Endothelial cell (in vitro differentiated cells): ENCODE results near the gene ASXL2. TPM values are rescaled to one million over a fixed set of nuclear protein-coding genes. Genes with fewer than 3 reads are reported as not detected.
"Not testable (repeated sequence)": the region's sequence is repeated elsewhere in the genome, so short reads cannot be mapped to it uniquely, and the experiment has no call there.

ENCODE experiments used
- DNase-seq: peaks from one replicate; pipeline ENCODE4 v3.0.0; 2021; ENCODE audit warnings: low spot score
- H3K27ac Mint-ChIP-seq: one replicate; pipeline ENCODE4 v1.8.0; 2021; ENCODE audit warnings: mixed read lengths, inconsistent platforms; ENCODE audit not compliant: unreplicated experiment
- H3K27me3 Mint-ChIP-seq: one replicate; pipeline ENCODE4 v1.8.0; 2021; ENCODE audit warnings: mild to moderate bottlenecking, moderate library complexity, mixed read lengths, inconsistent platforms; ENCODE audit not compliant: unreplicated experiment
- H3K36me3 Mint-ChIP-seq: one replicate; pipeline ENCODE4 v1.8.0; 2021; ENCODE audit warnings: mild to moderate bottlenecking, low read depth, mixed read lengths, inconsistent platforms; ENCODE audit not compliant: unreplicated experiment
- H3K4me1 Mint-ChIP-seq: one replicate; pipeline ENCODE4 v1.8.0; 2021; ENCODE audit warnings: mild to moderate bottlenecking, mixed read lengths, inconsistent platforms; ENCODE audit not compliant: unreplicated experiment
- H3K4me3 Mint-ChIP-seq: one replicate; pipeline ENCODE4 v1.8.0; 2021; ENCODE audit warnings: mild to moderate bottlenecking, mixed read lengths, inconsistent platforms; ENCODE audit not compliant: unreplicated experiment
- H3K9me3 Mint-ChIP-seq: one replicate; pipeline ENCODE4 v1.8.0; 2021; ENCODE audit warnings: mixed read lengths, inconsistent platforms; ENCODE audit not compliant: unreplicated experiment
- total RNA-seq: library from RNA; stranded (reverse); fragmentation: NEBNext Ultra II Directional; extraction: Animal tissue kit (Norgen Biotek cat#: 25700); gene quantifications from one replicate; pipeline ENCODE4 v1.2.1, GENCODE V29; 2021; ENCODE audit not compliant: unreplicated experiment
- TF ChIP-seq, protein P1 (sequence below): fragments of 200-600 bp; sonication (generic); IDR thresholded peaks from one replicate; pipeline ENCODE4 v1.5.0; 2021; ENCODE audit warnings: antibody characterized with exemption; ENCODE audit not compliant: unreplicated experiment

The ASXL2 gene
- total RNA-seq, 1 donor from 2014 or later, result 33.4 TPM

DNA sequence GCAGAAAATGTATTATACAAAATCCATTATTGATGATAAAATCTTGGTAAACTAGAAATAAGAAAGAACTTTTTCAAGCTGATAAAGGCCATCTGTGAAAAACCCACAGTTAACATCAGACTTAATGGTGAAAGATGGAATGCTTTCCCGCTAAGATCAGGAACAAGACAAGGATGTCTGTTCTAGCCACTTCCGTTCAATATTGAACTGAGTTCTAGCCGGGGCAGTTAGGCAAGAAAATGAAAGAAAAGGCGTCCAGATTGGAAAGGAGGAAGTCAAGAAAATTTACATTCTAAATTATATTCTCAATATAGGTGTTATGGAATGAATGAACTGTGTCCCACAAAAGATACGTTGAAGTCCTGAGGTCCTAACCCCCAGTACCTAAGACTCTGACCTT is 165.8 kb downstream of the ASXL2 start:
- Mint-ChIP-seq H3K27ac (no peak overlapping the region), H3K4me1 (no peaks in the 10 kb centered on the region), H3K27me3 (no peaks in the 10 kb centered on the region), H3K4me3 (no peak overlapping the region), H3K36me3 (no peaks in the 10 kb centered on the region), H3K9me3 (no peaks in the 10 kb centered on the region)
- TF ChIP-seq, protein P1, sequence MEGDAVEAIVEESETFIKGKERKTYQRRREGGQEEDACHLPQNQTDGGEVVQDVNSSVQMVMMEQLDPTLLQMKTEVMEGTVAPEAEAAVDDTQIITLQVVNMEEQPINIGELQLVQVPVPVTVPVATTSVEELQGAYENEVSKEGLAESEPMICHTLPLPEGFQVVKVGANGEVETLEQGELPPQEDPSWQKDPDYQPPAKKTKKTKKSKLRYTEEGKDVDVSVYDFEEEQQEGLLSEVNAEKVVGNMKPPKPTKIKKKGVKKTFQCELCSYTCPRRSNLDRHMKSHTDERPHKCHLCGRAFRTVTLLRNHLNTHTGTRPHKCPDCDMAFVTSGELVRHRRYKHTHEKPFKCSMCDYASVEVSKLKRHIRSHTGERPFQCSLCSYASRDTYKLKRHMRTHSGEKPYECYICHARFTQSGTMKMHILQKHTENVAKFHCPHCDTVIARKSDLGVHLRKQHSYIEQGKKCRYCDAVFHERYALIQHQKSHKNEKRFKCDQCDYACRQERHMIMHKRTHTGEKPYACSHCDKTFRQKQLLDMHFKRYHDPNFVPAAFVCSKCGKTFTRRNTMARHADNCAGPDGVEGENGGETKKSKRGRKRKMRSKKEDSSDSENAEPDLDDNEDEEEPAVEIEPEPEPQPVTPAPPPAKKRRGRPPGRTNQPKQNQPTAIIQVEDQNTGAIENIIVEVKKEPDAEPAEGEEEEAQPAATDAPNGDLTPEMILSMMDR, result no peak
- DNase-seq, result no peak

DNA sequence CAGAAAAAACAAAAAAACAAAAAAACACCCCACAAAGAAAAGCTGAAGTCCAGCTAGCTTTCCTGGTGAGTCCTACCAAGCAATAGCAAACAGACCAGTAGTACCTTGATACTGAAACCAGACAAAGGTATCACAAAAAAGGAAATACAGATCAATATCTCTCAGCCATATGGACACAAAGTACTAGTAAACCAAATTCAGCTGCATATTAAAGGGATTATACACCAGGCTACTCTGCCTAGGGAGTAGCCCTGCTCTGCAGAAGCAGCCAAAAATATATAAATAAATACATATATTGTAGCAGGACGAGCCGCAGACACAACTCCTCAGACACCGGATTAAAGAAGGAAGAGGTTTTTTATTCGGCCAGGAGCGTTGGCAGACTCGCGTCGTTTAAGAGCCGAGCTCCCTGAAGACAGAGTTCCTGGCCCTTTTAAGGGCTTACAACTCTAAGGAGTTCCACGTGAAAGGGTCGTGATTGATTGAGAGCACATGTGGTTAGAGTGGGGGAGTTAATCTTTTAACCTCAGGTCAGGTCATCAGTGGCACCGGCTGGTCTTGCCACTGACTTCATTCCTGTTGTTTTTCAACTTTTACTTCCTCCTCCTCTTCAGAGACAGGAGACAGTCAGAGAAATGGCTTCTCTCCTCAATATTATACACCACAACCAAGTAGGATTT is 166.5 kb downstream of the ASXL2 start:
- H3K9me3 Mint-ChIP-seq, result no peaks in the 10 kb centered on the region
- no peak overlapping the region for H3K4me3 Mint-ChIP-seq
- no peaks in the 10 kb centered on the region for H3K27me3 Mint-ChIP-seq
- TF ChIP-seq, protein P1, result no peak
- H3K36me3 Mint-ChIP-seq, result no peaks in the 10 kb centered on the region
- no peaks in the 10 kb centered on the region for H3K4me1 Mint-ChIP-seq
- no peak overlapping the region for H3K27ac Mint-ChIP-seq
- DNase-seq, result no peak

DNA sequence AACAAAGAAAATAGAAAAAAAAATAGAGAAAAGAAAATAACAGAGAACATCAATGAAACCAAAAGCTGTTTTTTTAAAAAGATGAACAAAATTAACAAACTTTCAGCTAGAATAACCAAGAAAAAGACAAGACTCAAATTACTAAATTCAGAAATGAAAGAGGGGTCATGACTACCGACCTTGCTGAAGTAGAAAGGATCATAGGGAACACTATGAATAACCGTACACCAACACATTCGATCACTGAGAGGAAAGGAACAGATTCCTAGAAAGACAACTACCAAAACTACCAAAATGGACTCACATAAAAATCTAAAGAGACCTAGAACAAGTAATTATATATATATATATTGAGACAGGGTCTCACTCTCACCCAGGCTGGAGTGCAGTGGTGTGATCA is 167.5 kb downstream of the ASXL2 start:
- H3K27ac Mint-ChIP-seq, result no peak overlapping the region
- H3K27me3 Mint-ChIP-seq, result no peaks in the 10 kb centered on the region
- TF ChIP-seq, protein P1, result no peak
- H3K4me3 Mint-ChIP-seq, result no peak overlapping the region
- no peaks in the 10 kb centered on the region for H3K9me3 Mint-ChIP-seq
- DNase-seq, result no peak
- no peaks in the 10 kb centered on the region for H3K36me3 Mint-ChIP-seq
- H3K4me1 Mint-ChIP-seq, result no peaks in the 10 kb centered on the region

DNA sequence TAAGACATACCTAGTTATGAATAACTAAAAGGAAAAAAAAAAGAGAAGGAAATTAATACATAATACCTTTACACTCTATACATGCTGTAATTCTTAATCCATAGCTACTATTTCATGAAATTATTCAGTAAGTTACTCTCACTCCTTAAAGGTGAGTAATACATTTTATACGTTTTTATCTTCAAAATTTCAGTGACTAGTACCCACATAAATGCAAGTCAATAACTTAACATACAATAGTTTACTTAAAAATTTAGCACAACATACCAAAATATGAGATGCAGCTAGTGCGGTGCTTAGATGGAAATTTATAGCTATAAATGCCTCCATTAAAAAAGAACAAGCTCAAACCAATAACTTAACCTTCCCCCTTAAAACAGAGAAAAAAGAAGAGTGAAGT is 168.9 kb downstream of the ASXL2 start:
- no peak overlapping the region for H3K4me3 Mint-ChIP-seq
- no peak overlapping the region for H3K27ac Mint-ChIP-seq
- DNase-seq, result no peak
- H3K9me3 Mint-ChIP-seq, result no peaks in the 10 kb centered on the region
- no peaks in the 10 kb centered on the region for H3K4me1 Mint-ChIP-seq
- H3K27me3 Mint-ChIP-seq, result no peaks in the 10 kb centered on the region
- TF ChIP-seq, protein P1, result no peak
- H3K36me3 Mint-ChIP-seq, result no peaks in the 10 kb centered on the region

DNA sequence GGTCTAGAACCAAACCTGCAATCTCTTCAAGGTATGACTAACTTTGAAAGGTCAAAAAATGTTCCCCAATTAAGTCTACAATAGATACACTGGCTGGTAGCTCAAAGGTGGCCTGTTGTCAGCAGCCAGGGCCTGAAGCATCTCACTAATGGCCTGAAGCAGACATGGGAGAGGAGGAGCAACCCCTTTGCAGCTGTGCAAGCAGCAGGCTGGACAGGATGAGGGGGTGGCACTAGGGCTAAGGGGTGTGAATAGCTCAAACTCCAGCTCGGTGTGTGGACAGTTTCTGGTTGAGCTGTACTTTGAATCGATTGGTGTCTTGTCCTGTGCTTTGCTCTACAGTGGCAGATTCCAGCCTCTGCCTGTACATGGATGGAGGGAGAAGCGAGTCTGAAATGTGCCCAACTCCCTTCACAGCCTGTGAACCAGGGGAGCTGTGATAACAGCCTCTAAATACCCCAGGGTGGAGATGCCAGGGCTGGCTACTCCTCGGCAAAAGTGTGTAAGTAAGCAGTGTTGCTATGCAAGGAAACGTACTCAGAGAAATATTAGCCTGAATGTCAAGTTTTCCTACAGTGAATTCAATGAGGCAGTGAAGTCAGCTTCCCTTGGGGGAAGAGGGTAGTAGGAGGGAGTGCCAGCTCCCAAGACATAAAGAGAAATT is 170.2 kb downstream of the ASXL2 start:
- H3K9me3 Mint-ChIP-seq, result no peaks in the 10 kb centered on the region
- DNase-seq, result no peak
- no peak overlapping the region for H3K4me3 Mint-ChIP-seq
- H3K4me1 Mint-ChIP-seq, result no peaks in the 10 kb centered on the region
- TF ChIP-seq, protein P1, result no peak
- H3K27me3 Mint-ChIP-seq, result no peaks in the 10 kb centered on the region
- no peaks in the 10 kb centered on the region for H3K36me3 Mint-ChIP-seq
- H3K27ac Mint-ChIP-seq, result no peak overlapping the region

DNA sequence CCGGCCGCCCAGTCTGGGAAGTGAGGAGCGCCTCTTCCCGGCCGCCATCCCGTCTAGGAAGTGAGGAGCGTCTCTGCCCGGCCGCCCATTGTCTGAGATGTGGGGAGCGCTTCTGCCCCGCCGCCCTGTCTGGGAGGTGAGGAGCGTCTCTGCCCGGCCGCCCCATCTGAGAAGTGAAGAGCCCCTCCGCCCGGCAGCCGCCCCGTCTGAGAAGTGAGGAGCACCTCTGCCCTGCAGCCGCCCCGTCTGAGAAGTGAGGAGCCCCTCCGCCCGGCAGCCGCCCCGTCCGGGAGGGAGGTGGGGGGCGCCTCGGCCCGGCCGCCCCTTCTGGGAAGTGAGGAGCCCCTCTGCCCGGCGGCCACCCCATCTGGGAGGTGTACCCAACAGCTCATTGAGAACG is 172.7 kb downstream of the ASXL2 start:
- not testable (repeated sequence) for H3K4me3 Mint-ChIP-seq, H3K9me3 Mint-ChIP-seq

More for the DNA sequence above, 172.7 kb downstream of the ASXL2 start:
- H3K27ac Mint-ChIP-seq, H3K27me3 Mint-ChIP-seq, H3K36me3 Mint-ChIP-seq, DNase-seq, H3K4me1 Mint-ChIP-seq: not testable (repeated sequence)
